SU-DHL-6 (cell line): Measurements from ENCODE around the gene CSTB.

Experiments
- EZH2phosphoT487 ChIP-seq: fragments of 200-600 bp; sonication (generic), shearing (Covaris generic); conservative IDR thresholded peaks from 2 replicates; pipeline ENCODE4 v1.6.1; 2018; ENCODE audit warnings: mild to moderate bottlenecking, antibody characterized with exemption, low read length, moderate library complexity, mixed read lengths
- TF ChIP-seq, protein P1 (sequence below): fragments of 200-600 bp; sonication (generic); IDR thresholded peaks from one replicate; pipeline ENCODE4 v1.5.1; 2017; ENCODE audit warnings: antibody characterized with exemption, mild to moderate bottlenecking, low read length, moderate library complexity; ENCODE audit not compliant: insufficient read depth, poor library complexity, severe bottlenecking

DNA sequence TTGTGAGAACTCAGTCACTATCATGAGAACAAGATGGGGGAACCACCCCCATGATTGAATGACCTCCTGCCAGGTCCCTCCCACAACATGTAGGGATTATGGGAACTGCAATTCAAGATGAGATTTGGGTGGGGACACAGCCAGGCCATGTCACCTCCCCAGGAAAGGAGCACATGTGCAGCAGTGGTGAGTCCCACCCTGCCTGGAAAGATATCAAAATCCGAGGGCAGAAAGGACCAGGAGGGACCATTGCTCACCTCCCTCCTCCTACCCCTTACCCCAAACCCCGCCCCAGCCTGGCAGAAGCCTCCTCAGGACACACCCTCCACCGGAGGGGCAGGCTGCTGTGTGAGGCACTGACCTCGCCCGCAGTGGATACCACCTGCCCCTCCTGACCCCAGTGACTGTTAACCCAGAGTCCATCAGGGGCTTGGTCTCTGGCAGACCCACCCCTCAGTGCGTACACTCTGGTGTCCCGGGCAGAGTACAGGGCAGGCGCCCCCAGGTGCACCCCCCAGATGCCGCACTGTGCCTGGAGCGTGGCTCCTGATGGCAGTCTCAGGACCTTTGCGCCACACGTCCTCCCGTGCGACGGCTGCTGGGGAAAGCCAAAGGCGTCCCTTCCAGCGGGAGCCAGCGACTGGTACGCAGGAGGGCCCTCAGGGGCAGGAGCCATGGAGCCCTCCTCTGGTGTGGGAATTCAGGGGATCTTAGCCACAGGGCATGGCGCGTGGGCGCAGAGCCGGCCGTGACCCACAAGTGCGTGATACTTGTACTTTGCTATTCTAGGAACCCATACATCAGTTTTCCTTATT lies 36.3 kb downstream of the CSTB start:
- TF ChIP-seq, protein P1, sequence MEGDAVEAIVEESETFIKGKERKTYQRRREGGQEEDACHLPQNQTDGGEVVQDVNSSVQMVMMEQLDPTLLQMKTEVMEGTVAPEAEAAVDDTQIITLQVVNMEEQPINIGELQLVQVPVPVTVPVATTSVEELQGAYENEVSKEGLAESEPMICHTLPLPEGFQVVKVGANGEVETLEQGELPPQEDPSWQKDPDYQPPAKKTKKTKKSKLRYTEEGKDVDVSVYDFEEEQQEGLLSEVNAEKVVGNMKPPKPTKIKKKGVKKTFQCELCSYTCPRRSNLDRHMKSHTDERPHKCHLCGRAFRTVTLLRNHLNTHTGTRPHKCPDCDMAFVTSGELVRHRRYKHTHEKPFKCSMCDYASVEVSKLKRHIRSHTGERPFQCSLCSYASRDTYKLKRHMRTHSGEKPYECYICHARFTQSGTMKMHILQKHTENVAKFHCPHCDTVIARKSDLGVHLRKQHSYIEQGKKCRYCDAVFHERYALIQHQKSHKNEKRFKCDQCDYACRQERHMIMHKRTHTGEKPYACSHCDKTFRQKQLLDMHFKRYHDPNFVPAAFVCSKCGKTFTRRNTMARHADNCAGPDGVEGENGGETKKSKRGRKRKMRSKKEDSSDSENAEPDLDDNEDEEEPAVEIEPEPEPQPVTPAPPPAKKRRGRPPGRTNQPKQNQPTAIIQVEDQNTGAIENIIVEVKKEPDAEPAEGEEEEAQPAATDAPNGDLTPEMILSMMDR, result no peak
- TF ChIP-seq EZH2phosphoT487, result no peak
